SK-N-SH treated with all-trans-retinoic acid at 6 μM for 48 hours (cell line): ENCODE data around the gene RB1.

Experiments
- ARNTL ChIP-seq: fragments of 450-650 bp; formaldehyde crosslinking; IDR thresholded peaks from 2 replicates; pipeline ENCODE4 v1.5.0; 2020; ENCODE audit warnings: low read depth, mild to moderate bottlenecking, moderate library complexity, borderline replicate concordance
- RARB ChIP-seq: fragments of 250-450 bp; sonication (Bioruptor Pico); IDR thresholded peaks from 2 replicates; pipeline ENCODE4 v1.8.0; 2021; ENCODE audit warnings: mild to moderate bottlenecking, moderate library complexity
- TSHZ2 ChIP-seq: fragments of 250-450 bp; sonication (Bioruptor Pico); IDR thresholded peaks from 2 replicates; pipeline ENCODE4 v1.5.0; 2020; ENCODE audit warnings: mild to moderate bottlenecking, moderate library complexity
- ZNF70 ChIP-seq: fragments of 450-650 bp; formaldehyde crosslinking; IDR thresholded peaks from 2 replicates; pipeline ENCODE4 v1.5.0; 2020; ENCODE audit warnings: mild to moderate bottlenecking, moderate library complexity

GRCh38 chr13:48527955-48528354 lies 224.4 kb downstream of the RB1 start:
- no peak for TF ChIP-seq ZNF70 (CRISPR knock-in tag)
- TF ChIP-seq ARNTL (CRISPR knock-in tag): no peak
- no peak for TF ChIP-seq RARB (CRISPR knock-in tag)
- TF ChIP-seq TSHZ2 (CRISPR knock-in tag): no peak
